ENCODE measurements around the gene RANBP9.

Gene RANBP9

DNA sequence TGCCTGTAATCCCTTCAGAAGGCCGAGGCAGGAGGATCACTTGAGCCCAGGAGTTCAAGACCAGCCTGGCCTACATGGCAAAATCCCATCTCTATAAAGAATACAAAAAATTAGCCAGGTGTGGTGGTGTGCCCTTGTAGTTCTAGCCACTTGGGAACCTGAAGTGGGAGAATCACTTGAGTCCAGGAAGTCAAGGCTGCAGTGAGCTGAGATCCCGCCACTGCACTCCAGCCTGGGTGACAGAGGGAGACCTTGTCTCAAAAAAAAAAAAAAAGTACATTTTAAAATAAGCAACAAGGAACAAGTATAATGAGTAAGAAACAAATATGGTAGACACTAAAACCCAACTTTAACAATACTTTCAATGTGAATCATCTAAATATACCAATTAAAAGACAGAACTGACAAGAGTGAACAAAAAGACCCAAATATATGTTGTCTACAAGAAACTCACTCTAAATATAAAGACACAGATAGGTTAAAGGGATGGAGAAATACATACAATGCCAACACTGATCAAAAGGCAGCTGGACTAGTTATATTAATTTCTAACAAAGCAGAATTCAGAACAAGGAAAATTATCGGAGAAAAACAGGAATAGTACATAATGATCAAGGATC, 37.7 kb downstream of the RANBP9 start:
- TF ChIP-seq, protein P1, sequence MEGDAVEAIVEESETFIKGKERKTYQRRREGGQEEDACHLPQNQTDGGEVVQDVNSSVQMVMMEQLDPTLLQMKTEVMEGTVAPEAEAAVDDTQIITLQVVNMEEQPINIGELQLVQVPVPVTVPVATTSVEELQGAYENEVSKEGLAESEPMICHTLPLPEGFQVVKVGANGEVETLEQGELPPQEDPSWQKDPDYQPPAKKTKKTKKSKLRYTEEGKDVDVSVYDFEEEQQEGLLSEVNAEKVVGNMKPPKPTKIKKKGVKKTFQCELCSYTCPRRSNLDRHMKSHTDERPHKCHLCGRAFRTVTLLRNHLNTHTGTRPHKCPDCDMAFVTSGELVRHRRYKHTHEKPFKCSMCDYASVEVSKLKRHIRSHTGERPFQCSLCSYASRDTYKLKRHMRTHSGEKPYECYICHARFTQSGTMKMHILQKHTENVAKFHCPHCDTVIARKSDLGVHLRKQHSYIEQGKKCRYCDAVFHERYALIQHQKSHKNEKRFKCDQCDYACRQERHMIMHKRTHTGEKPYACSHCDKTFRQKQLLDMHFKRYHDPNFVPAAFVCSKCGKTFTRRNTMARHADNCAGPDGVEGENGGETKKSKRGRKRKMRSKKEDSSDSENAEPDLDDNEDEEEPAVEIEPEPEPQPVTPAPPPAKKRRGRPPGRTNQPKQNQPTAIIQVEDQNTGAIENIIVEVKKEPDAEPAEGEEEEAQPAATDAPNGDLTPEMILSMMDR (IDR thresholded peaks at IDR 0.05; ENCODE audit: low read depth, low read length, missing control alignments) = no peak
- no peak overlapping the region for H3K4me3 ChIP-seq (ENCODE audit: low read depth, low read length)
- DNase-seq (ENCODE audit: low read depth) = no peak

DNA sequence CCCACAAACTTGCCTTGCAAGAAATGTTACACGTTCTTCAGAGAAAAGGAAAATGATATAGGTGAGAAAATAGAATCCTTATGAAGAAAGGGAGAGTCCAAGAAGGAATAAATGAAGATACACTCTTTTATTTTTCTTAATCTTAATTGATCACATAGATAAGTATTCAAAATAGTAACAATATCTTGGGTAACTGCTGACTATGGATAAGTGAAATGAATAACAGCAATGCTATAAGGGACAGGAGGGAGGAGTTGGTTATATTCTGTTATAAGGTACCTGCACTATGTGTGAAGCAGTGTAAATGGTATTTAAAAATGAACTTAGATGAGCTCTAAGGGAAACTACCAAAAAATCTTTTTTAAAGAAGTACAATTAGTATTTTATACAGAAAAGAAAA, 38.3 kb downstream of the RANBP9 start:
- DNase-seq (ENCODE audit: low read depth) = no peak
- TF ChIP-seq, protein P1 (IDR thresholded peaks at IDR 0.05; ENCODE audit: low read depth, low read length, missing control alignments) = no peak
- H3K4me3 ChIP-seq (ENCODE audit: low read depth, low read length) = no peak overlapping the region

DNA sequence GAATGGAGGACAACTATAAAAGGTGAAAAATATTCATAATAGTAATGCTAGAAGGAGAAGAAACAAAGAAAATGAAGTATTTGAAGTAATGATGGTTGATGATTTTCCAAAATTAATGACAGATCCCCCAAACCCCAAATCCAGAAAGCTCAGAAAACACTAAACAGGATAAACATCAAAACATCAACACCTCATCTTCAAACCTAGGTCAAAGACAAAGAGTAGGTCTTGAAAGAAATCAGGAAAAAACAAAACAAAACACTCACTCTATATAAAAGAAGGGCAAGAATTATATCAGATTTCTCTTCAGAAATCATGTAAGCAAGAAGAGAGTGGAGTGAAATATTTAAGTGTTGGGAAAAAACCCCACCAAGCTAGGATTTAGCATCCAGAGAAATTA, 38.7 kb downstream of the RANBP9 start:
- TF ChIP-seq, protein P1 (IDR thresholded peaks at IDR 0.05; ENCODE audit: low read depth, low read length, missing control alignments) = no peak
- DNase-seq (ENCODE audit: low read depth) = no peak
- no peak overlapping the region for H3K4me3 ChIP-seq (ENCODE audit: low read depth, low read length)

DNA sequence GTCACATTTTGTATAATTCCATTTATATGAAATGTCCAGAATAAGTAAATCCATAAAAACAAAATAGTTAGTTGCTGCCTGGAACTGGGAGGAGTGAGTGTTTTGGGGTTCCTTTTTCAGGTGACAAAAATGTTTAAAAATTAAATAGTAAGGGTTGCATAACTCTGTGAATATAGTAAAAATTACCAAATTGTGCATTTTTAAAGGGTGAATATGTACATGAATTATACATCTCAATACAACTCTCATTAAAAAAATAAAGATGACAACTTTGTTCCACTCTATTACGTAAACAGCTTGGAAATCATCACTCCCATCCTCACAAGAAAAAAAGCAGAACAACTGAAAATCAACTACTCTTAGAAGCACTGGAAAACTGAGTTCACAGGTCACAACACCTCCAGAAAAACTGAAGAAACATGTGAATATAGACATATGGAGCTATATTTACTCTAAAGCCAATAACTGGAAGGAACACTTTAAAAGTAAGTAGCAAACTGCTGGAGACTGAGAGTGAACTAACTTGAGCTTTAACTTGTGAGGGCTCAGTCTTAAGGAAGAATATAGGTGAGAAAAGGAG, 40.0 kb downstream of the RANBP9 start:
- DNase-seq (ENCODE audit: low read depth) = no peak
- TF ChIP-seq, protein P1 (IDR thresholded peaks at IDR 0.05; ENCODE audit: low read depth, low read length, missing control alignments) = no peak

DNA sequence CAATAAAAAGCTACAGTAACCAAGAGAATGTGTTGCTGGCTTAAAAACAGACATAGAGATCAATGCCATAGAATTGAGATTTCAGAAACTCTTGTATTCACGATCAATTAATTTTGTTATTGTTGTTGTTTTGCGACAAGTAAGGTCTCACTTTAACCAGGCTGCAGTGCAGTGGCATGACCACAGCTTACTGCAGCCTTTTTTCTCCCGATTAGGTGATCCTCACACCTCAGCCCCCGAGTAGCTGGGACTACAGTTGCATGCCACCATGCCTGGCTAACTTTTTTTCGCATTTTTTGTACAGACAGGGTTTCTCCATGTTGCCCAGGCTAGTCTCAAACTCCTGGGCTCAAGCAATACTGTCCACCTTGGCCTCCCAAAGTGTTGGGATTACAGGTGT, 42.2 kb downstream of the RANBP9 start:
- no peak overlapping the region for H3K4me3 ChIP-seq (ENCODE audit: low read depth, low read length)
- DNase-seq (ENCODE audit: low read depth) = no peak
- TF ChIP-seq, protein P1 (IDR thresholded peaks at IDR 0.05; ENCODE audit: low read depth, low read length, missing control alignments) = no peak

More for the DNA sequence above, 40.0 kb downstream of the RANBP9 start:
- no peak overlapping the region for H3K4me3 ChIP-seq (ENCODE audit: low read depth, low read length)

DNA sequence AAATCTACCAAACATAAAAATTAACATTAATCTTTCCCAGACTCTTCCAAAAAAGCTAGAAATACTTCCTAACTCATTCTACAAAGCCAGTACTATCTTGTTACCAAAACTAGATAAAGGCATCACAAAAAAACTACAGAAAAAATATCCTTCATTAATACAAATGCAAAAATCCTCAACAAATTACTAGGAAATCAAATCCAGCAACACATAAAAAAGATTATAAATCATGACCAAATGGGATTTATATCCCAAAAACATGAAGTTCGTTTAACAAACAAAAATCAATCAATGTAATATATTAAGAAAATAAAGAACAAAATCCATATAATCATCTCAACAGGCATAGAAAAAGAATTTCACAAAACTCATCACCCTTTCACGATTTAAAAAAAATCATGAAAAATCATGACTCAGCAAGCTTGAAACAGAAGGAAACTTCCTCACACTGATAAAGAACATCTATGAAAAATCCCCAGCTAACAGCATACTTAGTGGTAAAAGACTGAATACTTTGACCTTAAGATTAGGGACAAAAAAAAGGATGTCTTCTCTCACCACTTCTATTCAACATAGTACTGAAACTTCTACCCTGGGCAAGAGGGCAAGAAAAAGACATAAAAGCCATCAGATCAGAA, 43.2 kb downstream of the RANBP9 start:
- peak; percentile 31 for DNase-seq (ENCODE audit: low read depth)
- TF ChIP-seq, protein P1 (IDR thresholded peaks at IDR 0.05; ENCODE audit: low read depth, low read length, missing control alignments) = no peak
- H3K4me3 ChIP-seq (ENCODE audit: low read depth, low read length) = no peak overlapping the region

Measured in GM12864 (cell line).